ENCODE results near the gene VPS37C.
"Not testable (repeated sequence)": the region's sequence is repeated elsewhere in the genome, so short reads cannot be mapped to it uniquely, and the experiment has no call there.

DNA sequence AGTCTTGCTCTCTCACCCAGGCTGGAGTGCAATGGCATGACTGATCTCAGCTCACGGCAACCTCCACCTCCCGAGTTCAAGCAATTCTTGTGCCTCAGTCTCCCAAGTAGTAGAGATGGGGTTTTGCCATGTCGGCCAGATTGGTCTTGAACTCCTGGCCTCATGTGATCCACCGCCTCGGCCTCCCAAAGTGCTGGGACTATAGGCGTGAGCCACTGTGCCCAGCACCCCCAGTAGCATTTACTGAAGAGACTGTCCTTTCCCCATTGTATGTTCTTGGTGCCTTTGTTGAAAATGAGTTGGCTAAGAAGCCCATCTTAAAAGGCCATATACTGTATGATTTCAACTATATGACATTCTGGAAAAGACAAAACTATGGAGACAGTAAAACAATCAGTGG is 19.0 kb upstream of the VPS37C start:
- TF ChIP-seq, protein P1, sequence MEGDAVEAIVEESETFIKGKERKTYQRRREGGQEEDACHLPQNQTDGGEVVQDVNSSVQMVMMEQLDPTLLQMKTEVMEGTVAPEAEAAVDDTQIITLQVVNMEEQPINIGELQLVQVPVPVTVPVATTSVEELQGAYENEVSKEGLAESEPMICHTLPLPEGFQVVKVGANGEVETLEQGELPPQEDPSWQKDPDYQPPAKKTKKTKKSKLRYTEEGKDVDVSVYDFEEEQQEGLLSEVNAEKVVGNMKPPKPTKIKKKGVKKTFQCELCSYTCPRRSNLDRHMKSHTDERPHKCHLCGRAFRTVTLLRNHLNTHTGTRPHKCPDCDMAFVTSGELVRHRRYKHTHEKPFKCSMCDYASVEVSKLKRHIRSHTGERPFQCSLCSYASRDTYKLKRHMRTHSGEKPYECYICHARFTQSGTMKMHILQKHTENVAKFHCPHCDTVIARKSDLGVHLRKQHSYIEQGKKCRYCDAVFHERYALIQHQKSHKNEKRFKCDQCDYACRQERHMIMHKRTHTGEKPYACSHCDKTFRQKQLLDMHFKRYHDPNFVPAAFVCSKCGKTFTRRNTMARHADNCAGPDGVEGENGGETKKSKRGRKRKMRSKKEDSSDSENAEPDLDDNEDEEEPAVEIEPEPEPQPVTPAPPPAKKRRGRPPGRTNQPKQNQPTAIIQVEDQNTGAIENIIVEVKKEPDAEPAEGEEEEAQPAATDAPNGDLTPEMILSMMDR (IDR thresholded peaks at IDR 0.05) = not testable (repeated sequence)
- TF ChIP-seq POLR2A (IDR thresholded peaks at IDR 0.05) = not testable (repeated sequence)
